ENCODE data around the gene LRRTM4.

Gene LRRTM4

GRCh38 chr2:76745605-76746004, 776.6 kb downstream of the LRRTM4 start:
- TF ChIP-seq POU6F1 (CRISPR knock-in tag; IDR thresholded peaks at IDR 0.05; ENCODE audit: borderline replicate concordance, low read depth) = no peak
- no peak for TF ChIP-seq CSRNP3 (CRISPR knock-in tag; IDR thresholded peaks at IDR 0.05)
- no peak for TF ChIP-seq CSDC2 (CRISPR knock-in tag; IDR thresholded peaks at IDR 0.05)
- TF ChIP-seq ZNF8 (CRISPR knock-in tag; IDR thresholded peaks at IDR 0.05) = no peak
- TF ChIP-seq TCF4 (CRISPR knock-in tag; IDR thresholded peaks at IDR 0.05; ENCODE audit: borderline replicate concordance) = no peak
- no peak for TF ChIP-seq ESRRG (CRISPR knock-in tag; IDR thresholded peaks at IDR 0.05)
- TF ChIP-seq TOX (CRISPR knock-in tag; IDR thresholded peaks at IDR 0.05; ENCODE audit: borderline replicate concordance) = no peak
- TF ChIP-seq ZNF70 (CRISPR knock-in tag; IDR thresholded peaks at IDR 0.05) = no peak
- TF ChIP-seq ZNF565 (CRISPR knock-in tag; conservative IDR thresholded peaks at IDR 0.05; ENCODE audit: low read depth) = no peak
- TF ChIP-seq SNAI2 (CRISPR knock-in tag; IDR thresholded peaks at IDR 0.05) = no peak
- TF ChIP-seq, protein P1, sequence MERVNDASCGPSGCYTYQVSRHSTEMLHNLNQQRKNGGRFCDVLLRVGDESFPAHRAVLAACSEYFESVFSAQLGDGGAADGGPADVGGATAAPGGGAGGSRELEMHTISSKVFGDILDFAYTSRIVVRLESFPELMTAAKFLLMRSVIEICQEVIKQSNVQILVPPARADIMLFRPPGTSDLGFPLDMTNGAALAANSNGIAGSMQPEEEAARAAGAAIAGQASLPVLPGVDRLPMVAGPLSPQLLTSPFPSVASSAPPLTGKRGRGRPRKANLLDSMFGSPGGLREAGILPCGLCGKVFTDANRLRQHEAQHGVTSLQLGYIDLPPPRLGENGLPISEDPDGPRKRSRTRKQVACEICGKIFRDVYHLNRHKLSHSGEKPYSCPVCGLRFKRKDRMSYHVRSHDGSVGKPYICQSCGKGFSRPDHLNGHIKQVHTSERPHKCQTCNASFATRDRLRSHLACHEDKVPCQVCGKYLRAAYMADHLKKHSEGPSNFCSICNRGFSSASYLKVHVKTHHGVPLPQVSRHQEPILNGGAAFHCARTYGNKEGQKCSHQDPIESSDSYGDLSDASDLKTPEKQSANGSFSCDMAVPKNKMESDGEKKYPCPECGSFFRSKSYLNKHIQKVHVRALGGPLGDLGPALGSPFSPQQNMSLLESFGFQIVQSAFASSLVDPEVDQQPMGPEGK (CRISPR knock-in tag; IDR thresholded peaks at IDR 0.05; ENCODE audit: borderline replicate concordance) = no peak
- TF ChIP-seq, protein P2, sequence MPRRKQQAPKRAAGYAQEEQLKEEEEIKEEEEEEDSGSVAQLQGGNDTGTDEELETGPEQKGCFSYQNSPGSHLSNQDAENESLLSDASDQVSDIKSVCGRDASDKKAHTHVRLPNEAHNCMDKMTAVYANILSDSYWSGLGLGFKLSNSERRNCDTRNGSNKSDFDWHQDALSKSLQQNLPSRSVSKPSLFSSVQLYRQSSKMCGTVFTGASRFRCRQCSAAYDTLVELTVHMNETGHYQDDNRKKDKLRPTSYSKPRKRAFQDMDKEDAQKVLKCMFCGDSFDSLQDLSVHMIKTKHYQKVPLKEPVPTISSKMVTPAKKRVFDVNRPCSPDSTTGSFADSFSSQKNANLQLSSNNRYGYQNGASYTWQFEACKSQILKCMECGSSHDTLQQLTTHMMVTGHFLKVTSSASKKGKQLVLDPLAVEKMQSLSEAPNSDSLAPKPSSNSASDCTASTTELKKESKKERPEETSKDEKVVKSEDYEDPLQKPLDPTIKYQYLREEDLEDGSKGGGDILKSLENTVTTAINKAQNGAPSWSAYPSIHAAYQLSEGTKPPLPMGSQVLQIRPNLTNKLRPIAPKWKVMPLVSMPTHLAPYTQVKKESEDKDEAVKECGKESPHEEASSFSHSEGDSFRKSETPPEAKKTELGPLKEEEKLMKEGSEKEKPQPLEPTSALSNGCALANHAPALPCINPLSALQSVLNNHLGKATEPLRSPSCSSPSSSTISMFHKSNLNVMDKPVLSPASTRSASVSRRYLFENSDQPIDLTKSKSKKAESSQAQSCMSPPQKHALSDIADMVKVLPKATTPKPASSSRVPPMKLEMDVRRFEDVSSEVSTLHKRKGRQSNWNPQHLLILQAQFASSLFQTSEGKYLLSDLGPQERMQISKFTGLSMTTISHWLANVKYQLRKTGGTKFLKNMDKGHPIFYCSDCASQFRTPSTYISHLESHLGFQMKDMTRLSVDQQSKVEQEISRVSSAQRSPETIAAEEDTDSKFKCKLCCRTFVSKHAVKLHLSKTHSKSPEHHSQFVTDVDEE (CRISPR knock-in tag; IDR thresholded peaks at IDR 0.05) = no peak
- no peak for TF ChIP-seq ARNTL (CRISPR knock-in tag; IDR thresholded peaks at IDR 0.05; ENCODE audit: borderline replicate concordance, low read depth)
- ATAC-seq = no peak

DNA sequence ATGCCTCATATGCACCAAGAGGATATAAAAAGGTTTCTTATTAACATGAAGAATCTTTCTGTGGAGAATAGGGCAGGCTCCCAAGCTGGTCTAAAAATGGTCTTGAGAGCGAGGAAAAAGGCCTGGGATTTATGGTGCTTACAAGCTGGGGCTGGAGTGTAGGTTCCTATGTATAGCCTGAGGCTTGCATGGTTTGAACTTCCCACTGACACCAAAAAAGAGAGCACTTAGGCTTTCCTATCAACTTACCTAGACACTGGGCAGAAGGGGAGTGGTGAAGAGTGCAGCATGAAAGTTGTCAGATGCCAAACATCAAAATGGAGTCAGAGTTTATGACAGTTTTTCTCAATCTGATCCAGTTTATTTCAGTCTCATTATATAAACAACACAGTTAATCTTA, 784.6 kb downstream of the LRRTM4 start:
- TF ChIP-seq ZC3H10 (CRISPR knock-in tag; IDR thresholded peaks at IDR 0.05) (no peak), ZNF70 (CRISPR knock-in tag; IDR thresholded peaks at IDR 0.05) (no peak), ISL1 (CRISPR knock-in tag; IDR thresholded peaks at IDR 0.05) (no peak), SNAI2 (CRISPR knock-in tag; IDR thresholded peaks at IDR 0.05) (no peak), ZFP3 (CRISPR knock-in tag; IDR thresholded peaks at IDR 0.05) (no peak), ZNF565 (CRISPR knock-in tag; conservative IDR thresholded peaks at IDR 0.05; ENCODE audit: low read depth) (no peak), RARB (CRISPR knock-in tag; IDR thresholded peaks at IDR 0.05) (no peak), TCF4 (CRISPR knock-in tag; IDR thresholded peaks at IDR 0.05; ENCODE audit: borderline replicate concordance) (no peak), GLIS3 (CRISPR knock-in tag; IDR thresholded peaks at IDR 0.05) (no peak), ESRRG (CRISPR knock-in tag; IDR thresholded peaks at IDR 0.05) (no peak), OSR1 (CRISPR knock-in tag; IDR thresholded peaks at IDR 0.05) (no peak)
- TF ChIP-seq, protein P1 (CRISPR knock-in tag; IDR thresholded peaks at IDR 0.05; ENCODE audit: borderline replicate concordance) = no peak
- TF ChIP-seq, protein P2 (CRISPR knock-in tag; IDR thresholded peaks at IDR 0.05) = no peak
- ATAC-seq = no peak
